Right atrium auricular region (tissue), 2 donors: ENCODE measurements around the gene LIPE. TPM values are rescaled to one million over a fixed set of nuclear protein-coding genes. Genes with fewer than 3 reads are reported as not detected.

Experiments
- DNase-seq: peaks from one replicate; pipeline ENCODE4 v3.0.0-alpha.2; 2019; ENCODE audit warnings: low spot score
- H3K27ac ChIP-seq, 2 donors: fragments of 200-600 bp; sonication (generic); 1 replicate in 1 of 2; 2 replicates in 1 of 2; pipeline ENCODE4 v1.5.1; 2016 to 2019
- H3K27me3 ChIP-seq, 2 donors: fragments of 200-600 bp; sonication (generic); one replicate each; pipeline versions ENCODE4 v1.5.1 to v1.6.0; 2017 to 2019
- H3K36me3 ChIP-seq: fragments of 200-600 bp; sonication (generic); one replicate; pipeline ENCODE4 v1.5.1; 2016
- H3K4me1 ChIP-seq, 2 donors: fragments of 200-600 bp; sonication (generic); one replicate each; pipeline versions ENCODE4 v1.5.1 to v1.6.0; 2017 to 2019
- H3K4me3 ChIP-seq, 2 donors: fragments of 200-600 bp; sonication (generic); 1 replicate in 1 of 2; 2 replicates in 1 of 2; pipeline ENCODE4 v1.5.1; 2017 to 2019; ENCODE audit warnings: mild to moderate bottlenecking in 1 of 2, moderate library complexity in 1 of 2
- H3K9me3 ChIP-seq, 2 donors: fragments of 200-600 bp; sonication (generic); one replicate each; pipeline ENCODE4 v1.5.1; 2019
- total RNA-seq, 2 donors: library from RNA; depleted of rRNA; stranded (reverse); fragments of >200 nt; gene quantifications; one replicate each; pipeline ENCODE4 v1.1.0, GENCODE V29; 2016
- TF ChIP-seq, protein P1 (sequence below), 2 donors: fragments of 200-600 bp; sonication (generic); IDR thresholded peaks; one replicate each; pipeline ENCODE4 v1.5.1; 2019; ENCODE audit warnings: antibody characterized with exemption in 2 of 2

The LIPE gene
- total RNA-seq, 2 donors from 2014 or later, result 11.6 to 36.5 TPM

- H3K4me1 ChIP-seq, result peaks cover 0 to 19% of the 10 kb centered on the region in 2 donors
- no peak overlapping the region for H3K4me3 ChIP-seq
- H3K27ac ChIP-seq, result no peak overlapping the region
Observed at GRCh38 chr19:42431486-42431885, 4.3 kb upstream of the LIPE start.

GRCh38 chr19:42428676-42429075, 1.5 kb upstream of the LIPE start:
- peaks cover 0 to 31% of the 10 kb centered on the region in 2 donors for H3K4me1 ChIP-seq
- DNase-seq, result no peak
- no peak overlapping the region for H3K27ac ChIP-seq
- no peaks in the 10 kb centered on the region for H3K9me3 ChIP-seq
- H3K4me3 ChIP-seq, result no peak overlapping the region
- H3K27me3 ChIP-seq, result no peaks in the 10 kb centered on the region
- TF ChIP-seq, protein P1, sequence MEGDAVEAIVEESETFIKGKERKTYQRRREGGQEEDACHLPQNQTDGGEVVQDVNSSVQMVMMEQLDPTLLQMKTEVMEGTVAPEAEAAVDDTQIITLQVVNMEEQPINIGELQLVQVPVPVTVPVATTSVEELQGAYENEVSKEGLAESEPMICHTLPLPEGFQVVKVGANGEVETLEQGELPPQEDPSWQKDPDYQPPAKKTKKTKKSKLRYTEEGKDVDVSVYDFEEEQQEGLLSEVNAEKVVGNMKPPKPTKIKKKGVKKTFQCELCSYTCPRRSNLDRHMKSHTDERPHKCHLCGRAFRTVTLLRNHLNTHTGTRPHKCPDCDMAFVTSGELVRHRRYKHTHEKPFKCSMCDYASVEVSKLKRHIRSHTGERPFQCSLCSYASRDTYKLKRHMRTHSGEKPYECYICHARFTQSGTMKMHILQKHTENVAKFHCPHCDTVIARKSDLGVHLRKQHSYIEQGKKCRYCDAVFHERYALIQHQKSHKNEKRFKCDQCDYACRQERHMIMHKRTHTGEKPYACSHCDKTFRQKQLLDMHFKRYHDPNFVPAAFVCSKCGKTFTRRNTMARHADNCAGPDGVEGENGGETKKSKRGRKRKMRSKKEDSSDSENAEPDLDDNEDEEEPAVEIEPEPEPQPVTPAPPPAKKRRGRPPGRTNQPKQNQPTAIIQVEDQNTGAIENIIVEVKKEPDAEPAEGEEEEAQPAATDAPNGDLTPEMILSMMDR (IDR thresholded peaks at IDR 0.05), result no peak
- H3K36me3 ChIP-seq, result no peaks in the 10 kb centered on the region

More at GRCh38 chr19:42431486-42431885, 4.3 kb upstream of the LIPE start:
- Histone ChIP-seq H3K9me3 (no peaks in the 10 kb centered on the region), H3K27me3 (no peaks in the 10 kb centered on the region), H3K36me3 (no peaks in the 10 kb centered on the region)
- DNase-seq, result no peak
- TF ChIP-seq, protein P1 (IDR thresholded peaks at IDR 0.05), result no peak

DNA sequence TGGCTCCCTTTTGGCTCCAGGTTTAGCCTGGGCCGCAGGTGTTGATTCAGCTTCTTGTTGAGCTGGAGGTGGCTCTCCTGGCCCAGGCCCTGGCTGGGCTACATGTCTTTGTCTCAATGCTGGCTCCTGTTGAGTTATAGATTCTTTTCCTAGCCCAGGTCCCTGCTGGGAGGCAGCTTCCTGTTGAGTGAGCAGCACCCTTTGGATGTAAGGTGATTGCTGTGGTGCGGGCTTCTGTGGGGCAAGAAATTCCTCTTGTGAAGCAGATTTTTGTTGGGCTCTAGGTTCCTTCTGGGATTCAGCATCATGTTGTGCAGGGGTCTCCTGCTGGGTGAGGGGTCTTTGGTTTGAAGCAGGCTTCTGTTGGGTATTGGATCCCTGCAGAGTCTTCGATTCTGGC, 545 bp downstream of the LIPE start:
- H3K4me1 ChIP-seq, result peaks cover 0 to 27% of the 10 kb centered on the region in 2 donors
- H3K27ac ChIP-seq, result no peak overlapping the region
- H3K36me3 ChIP-seq, result no peaks in the 10 kb centered on the region
- no peaks in the 10 kb centered on the region for H3K9me3 ChIP-seq
- DNase-seq, result no peak
- TF ChIP-seq, protein P1 (IDR thresholded peaks at IDR 0.05), result no peak
- no peaks in the 10 kb centered on the region for H3K27me3 ChIP-seq
- H3K4me3 ChIP-seq, result no peak overlapping the region

DNA sequence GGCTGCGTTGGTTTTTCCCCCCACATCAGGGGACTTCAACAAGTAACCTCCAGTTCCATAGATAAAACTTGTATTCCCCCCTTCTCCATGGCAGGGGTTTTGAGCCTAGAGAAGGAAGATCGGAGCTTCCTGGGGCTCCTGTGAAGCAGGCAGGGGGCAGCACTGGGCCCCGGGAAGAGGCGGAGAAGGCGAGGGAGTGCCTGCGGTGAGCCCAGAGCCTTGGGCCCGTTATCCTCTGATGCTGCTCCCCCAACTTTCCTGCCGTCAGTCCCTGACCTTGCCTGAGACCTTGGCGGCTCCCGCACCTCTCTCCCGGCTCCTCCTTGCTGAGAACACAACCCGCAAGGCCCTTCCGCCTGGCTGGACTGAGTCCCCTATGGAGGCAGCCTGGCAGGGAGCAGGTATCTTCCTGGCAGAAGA, 2.5 kb downstream of the LIPE start:
- peaks cover 0 to 44% of the 10 kb centered on the region in 2 donors for H3K4me1 ChIP-seq
- H3K27me3 ChIP-seq, result no peaks in the 10 kb centered on the region
- TF ChIP-seq, protein P1 (IDR thresholded peaks at IDR 0.05), result no peak
- no peak overlapping the region for H3K4me3 ChIP-seq
- no peaks in the 10 kb centered on the region for H3K36me3 ChIP-seq
- H3K9me3 ChIP-seq, result no peaks in the 10 kb centered on the region
- H3K27ac ChIP-seq, result peak overlapping the region in 1 of 2 donors; percentile 77
- DNase-seq, result no peak

- Histone ChIP-seq H3K36me3 (no peaks in the 10 kb centered on the region), H3K4me3 (peak overlapping the region in 1 of 2 donors; percentile 61), H3K27me3 (no peaks in the 10 kb centered on the region), H3K4me1 (peaks cover 0 to 48% of the 10 kb centered on the region in 2 donors), H3K27ac (peak overlapping the region; percentile 71 to 77), H3K9me3 (no peaks in the 10 kb centered on the region)
- TF ChIP-seq, protein P1 (IDR thresholded peaks at IDR 0.05), result no peak
- DNase-seq, result no peak
Observed at GRCh38 chr19:42424345-42424707, 2.9 kb downstream of the LIPE start.
